Panc1 (cell line): ENCODE measurements around the gene KCNK2. TPM values are rescaled to one million over a fixed set of nuclear protein-coding genes. Genes with fewer than 3 reads are reported as not detected.
"Not testable (repeated sequence)": the region's sequence is repeated elsewhere in the genome, so short reads cannot be mapped to it uniquely, and the experiment has no call there.

Source experiments
- ATAC-seq: fragments of 200-7000 bp; cut with Tn5 transposase; 2 replicates; pipeline ENCODE4 v1.9.1; 2020; ENCODE audit warnings: mild to moderate bottlenecking, moderate library complexity
- BruUV-seq: library from RNA; stranded (reverse); fragments of 400-500 nt; replicated peaks from 2 replicates; lab custom pipeline; 2021; lab: Mats Ljungman, UMichigan
- CTCF ChIA-PET: fragments of 300-600 bp; sonication (Branson Sonifier 250); formaldehyde crosslinking; loops from one replicate; lab custom pipeline; 2022; ENCODE audit warnings: antibody characterized with exemption; lab: Charles Lee
- POLR2A ChIA-PET: fragments of 300-600 bp; sonication (Branson Sonifier 250); formaldehyde crosslinking; loops from one replicate; lab custom pipeline; 2022; ENCODE audit warnings: antibody characterized with exemption; lab: Charles Lee
- DNase-seq: peaks from one replicate; pipeline ENCODE4 v3.0.0-alpha.2; 2010; ENCODE audit warnings: low read depth, low spot score
- H3K27ac ChIP-seq: 2 replicates; pipeline ENCODE4 v1.5.1; 2011; ENCODE audit warnings: mild to moderate bottlenecking, low read length, inconsistent platforms
- H3K27me3 ChIP-seq: fragments of 200-500 bp; sonication (Bioruptor generic); 2 replicates; pipeline ENCODE4 v1.6.0; 2014; ENCODE audit warnings: low read length, inconsistent platforms; ENCODE audit not compliant: control insufficient read depth, insufficient read depth
- H3K36me3 ChIP-seq: fragments of 200-500 bp; sonication (Bioruptor generic); 2 replicates; pipeline ENCODE4 v1.5.1; 2014; ENCODE audit warnings: inconsistent platforms, mild to moderate bottlenecking, low read length, moderate library complexity; ENCODE audit not compliant: control insufficient read depth, insufficient read depth
- H3K4me1 ChIP-seq: 2 replicates; pipeline ENCODE4 v1.5.1; 2011; ENCODE audit warnings: inconsistent platforms, mild to moderate bottlenecking, low read length, moderate library complexity; ENCODE audit not compliant: control insufficient read depth, insufficient read depth
- H3K4me3 ChIP-seq, 2 experiments: 2 replicates each; pipeline ENCODE4 v1.5.1; 2011 to 2012; ENCODE audit warnings: low read depth in 2 of 2, low read length in 2 of 2, mild to moderate bottlenecking in 2 of 2, inconsistent platforms in 1 of 2, moderate library complexity in 1 of 2
- H3K9me3 ChIP-seq: fragments of 200-500 bp; sonication (Bioruptor generic); 2 replicates; pipeline ENCODE4 v1.5.1; 2014; ENCODE audit warnings: low read depth, mild to moderate bottlenecking, inconsistent platforms, low read length, moderate library complexity; ENCODE audit not compliant: control insufficient read depth, insufficient read depth
- POLR2AphosphoS5 ChIP-seq: IDR thresholded peaks from 2 replicates; pipeline ENCODE4 v1.6.1; 2012; ENCODE audit warnings: mild to moderate bottlenecking, low read depth, low read length, moderate library complexity
- SIN3A ChIP-seq: IDR thresholded peaks from 2 replicates; pipeline ENCODE4 v1.6.1; 2012; ENCODE audit warnings: low read depth, mild to moderate bottlenecking, low read length, moderate library complexity, borderline replicate concordance; ENCODE audit not compliant: insufficient read depth
- TCF7L2 ChIP-seq: IDR thresholded peaks from 2 replicates; pipeline ENCODE4 v1.6.1; 2011; ENCODE audit warnings: mild to moderate bottlenecking, low read depth, low read length, inconsistent platforms
- in situ Hi-C: cut with HindIII; loops from 2 replicates; pipeline ENCODE4 v1.10.0; 2016; ENCODE audit warnings: low sequenced_read_pairs, low pct_unique_long_range_greater_than_20kb
- intact Hi-C: fragments of 100-400 bp; cut with micrococcal nuclease; formaldehyde crosslinking; loops from one replicate; pipeline ENCODE4 v1.10.0; 2022; ENCODE audit not compliant: unreplicated experiment
- total RNA-seq: library from RNA; stranded (reverse); gene quantifications from one replicate; pipeline ENCODE4 v1.2.1, GENCODE V29; 2021; ENCODE audit not compliant: unreplicated experiment
- TF ChIP-seq, protein P1 (sequence below), 2 experiments: IDR thresholded peaks; 2 replicates each; pipeline ENCODE4 v1.6.1; 2011 to 2012; ENCODE audit warnings: low read depth in 2 of 2, control low read depth in 1 of 2, low read length in 1 of 2, mild to moderate bottlenecking in 1 of 2, moderate library complexity in 1 of 2; ENCODE audit not compliant: insufficient read depth in 1 of 2
- TF ChIP-seq, protein P2 (sequence below): fragments of 450-650 bp; IDR thresholded peaks from 2 replicates; pipeline ENCODE4 v1.5.1; 2017; ENCODE audit warnings: mild to moderate bottlenecking

Gene KCNK2
- total RNA-seq, 1 experiment from 2014 or later = 0.28 TPM

DNA sequence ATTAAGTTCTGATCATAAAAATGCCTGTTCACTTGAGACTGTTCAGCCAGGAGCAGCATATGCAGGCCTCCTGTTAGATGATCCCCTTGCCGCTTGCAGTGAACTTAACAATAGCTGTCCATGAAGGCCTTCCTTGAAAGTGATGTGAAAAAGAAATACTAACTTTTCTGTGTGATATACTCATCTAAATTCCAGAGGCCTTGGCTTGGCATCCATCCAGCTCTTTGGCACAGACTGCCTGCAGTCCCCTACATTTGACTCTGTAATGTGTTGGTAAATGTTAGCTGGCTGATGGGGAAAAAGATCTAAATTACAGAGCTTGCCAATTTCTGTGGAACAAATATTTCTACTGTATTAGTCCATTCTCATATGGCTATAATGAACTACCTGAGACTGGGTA, 73.7 kb downstream of the KCNK2 start:
- in situ Hi-C loops = no loop called here
- DNase-seq (no peak), ATAC-seq (no peak)
- no TSS peak for BruUV-seq
- intact Hi-C loops = no loop called here
- no peaks in the 10 kb centered on the region for H3K9me3 ChIP-seq
- no peaks in the 10 kb centered on the region for H3K4me1 ChIP-seq
- TF ChIP-seq, protein P1, sequence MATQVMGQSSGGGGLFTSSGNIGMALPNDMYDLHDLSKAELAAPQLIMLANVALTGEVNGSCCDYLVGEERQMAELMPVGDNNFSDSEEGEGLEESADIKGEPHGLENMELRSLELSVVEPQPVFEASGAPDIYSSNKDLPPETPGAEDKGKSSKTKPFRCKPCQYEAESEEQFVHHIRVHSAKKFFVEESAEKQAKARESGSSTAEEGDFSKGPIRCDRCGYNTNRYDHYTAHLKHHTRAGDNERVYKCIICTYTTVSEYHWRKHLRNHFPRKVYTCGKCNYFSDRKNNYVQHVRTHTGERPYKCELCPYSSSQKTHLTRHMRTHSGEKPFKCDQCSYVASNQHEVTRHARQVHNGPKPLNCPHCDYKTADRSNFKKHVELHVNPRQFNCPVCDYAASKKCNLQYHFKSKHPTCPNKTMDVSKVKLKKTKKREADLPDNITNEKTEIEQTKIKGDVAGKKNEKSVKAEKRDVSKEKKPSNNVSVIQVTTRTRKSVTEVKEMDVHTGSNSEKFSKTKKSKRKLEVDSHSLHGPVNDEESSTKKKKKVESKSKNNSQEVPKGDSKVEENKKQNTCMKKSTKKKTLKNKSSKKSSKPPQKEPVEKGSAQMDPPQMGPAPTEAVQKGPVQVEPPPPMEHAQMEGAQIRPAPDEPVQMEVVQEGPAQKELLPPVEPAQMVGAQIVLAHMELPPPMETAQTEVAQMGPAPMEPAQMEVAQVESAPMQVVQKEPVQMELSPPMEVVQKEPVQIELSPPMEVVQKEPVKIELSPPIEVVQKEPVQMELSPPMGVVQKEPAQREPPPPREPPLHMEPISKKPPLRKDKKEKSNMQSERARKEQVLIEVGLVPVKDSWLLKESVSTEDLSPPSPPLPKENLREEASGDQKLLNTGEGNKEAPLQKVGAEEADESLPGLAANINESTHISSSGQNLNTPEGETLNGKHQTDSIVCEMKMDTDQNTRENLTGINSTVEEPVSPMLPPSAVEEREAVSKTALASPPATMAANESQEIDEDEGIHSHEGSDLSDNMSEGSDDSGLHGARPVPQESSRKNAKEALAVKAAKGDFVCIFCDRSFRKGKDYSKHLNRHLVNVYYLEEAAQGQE (IDR thresholded peaks at IDR 0.05; ENCODE audit: insufficient read depth in 1 of 2, low read depth in 2 of 2, low read length in 1 of 2) = no peak
- TF ChIP-seq SIN3A (no peak), POLR2AphosphoS5 (no peak), TCF7L2 (no peak)
- TF ChIP-seq, protein P2, sequence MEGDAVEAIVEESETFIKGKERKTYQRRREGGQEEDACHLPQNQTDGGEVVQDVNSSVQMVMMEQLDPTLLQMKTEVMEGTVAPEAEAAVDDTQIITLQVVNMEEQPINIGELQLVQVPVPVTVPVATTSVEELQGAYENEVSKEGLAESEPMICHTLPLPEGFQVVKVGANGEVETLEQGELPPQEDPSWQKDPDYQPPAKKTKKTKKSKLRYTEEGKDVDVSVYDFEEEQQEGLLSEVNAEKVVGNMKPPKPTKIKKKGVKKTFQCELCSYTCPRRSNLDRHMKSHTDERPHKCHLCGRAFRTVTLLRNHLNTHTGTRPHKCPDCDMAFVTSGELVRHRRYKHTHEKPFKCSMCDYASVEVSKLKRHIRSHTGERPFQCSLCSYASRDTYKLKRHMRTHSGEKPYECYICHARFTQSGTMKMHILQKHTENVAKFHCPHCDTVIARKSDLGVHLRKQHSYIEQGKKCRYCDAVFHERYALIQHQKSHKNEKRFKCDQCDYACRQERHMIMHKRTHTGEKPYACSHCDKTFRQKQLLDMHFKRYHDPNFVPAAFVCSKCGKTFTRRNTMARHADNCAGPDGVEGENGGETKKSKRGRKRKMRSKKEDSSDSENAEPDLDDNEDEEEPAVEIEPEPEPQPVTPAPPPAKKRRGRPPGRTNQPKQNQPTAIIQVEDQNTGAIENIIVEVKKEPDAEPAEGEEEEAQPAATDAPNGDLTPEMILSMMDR = no peak
- H3K27ac ChIP-seq = no peak overlapping the region
- H3K36me3 ChIP-seq = no peaks in the 10 kb centered on the region; the same call in 1 of the 2 replicates
- ChIA-PET CTCF (no interaction called here), POLR2A (no interaction called here)
- no peaks in the 10 kb centered on the region for H3K27me3 ChIP-seq
- H3K4me3 ChIP-seq = no peak overlapping the region

DNA sequence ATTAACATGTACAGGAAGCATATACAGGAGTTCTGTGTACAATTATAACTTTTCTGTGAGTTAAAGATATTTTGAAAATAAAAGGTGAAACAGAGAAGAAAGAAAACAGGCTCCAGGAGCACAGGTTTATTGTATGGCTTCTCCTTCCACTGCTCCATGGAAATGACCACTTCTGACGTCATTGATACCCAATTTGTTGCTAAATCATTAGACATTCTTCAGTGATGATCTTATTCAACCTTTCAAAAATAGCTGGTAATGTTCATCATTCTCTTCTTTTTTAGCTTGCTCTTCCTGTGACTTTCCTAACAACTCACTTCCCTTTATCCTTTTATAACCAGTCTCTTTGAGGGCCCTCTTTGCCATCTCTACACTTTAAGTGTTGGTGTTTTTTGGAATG, 77.8 kb downstream of the KCNK2 start:
- no TSS peak for BruUV-seq
- H3K27me3 ChIP-seq = no peaks in the 10 kb centered on the region
- ChIA-PET CTCF (no interaction called here), POLR2A (no interaction called here)
- no peak overlapping the region for H3K27ac ChIP-seq
- DNase-seq (no peak), ATAC-seq (no peak)
- H3K9me3 ChIP-seq = no peaks in the 10 kb centered on the region
- no peaks in the 10 kb centered on the region; the same call in 1 of the 2 replicates for H3K36me3 ChIP-seq
- H3K4me1 ChIP-seq = no peaks in the 10 kb centered on the region
- intact Hi-C loops = no loop called here
- no peak overlapping the region for H3K4me3 ChIP-seq
- TF ChIP-seq, protein P2 = no peak
- TF ChIP-seq POLR2AphosphoS5 = no peak
- in situ Hi-C loops = no loop called here

DNA sequence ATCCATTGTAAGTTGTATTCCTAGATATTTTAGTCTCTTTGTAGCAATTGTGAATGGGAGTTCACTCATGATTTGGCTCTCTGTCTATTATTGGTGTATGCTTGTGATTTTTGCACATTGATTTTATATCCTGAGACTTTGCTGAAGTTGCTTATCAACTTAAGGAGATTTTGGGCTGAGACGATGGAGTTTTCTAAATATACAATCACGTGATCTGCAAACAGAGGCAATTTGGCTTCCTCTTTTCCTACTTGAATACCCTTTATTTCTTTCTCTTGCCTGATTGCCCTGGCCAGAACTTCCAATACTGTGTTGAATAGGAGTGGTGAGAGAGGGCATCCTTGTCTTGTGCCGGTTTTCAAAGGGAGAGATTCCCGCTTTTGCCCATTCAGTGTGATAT, 80.6 kb downstream of the KCNK2 start:
- H3K27ac ChIP-seq, H3K9me3 ChIP-seq, H3K4me1 ChIP-seq, CTCF ChIA-PET, DNase-seq, H3K36me3 ChIP-seq, in situ Hi-C loops, BruUV-seq, intact Hi-C loops, H3K27me3 ChIP-seq, H3K4me3 ChIP-seq, ATAC-seq, POLR2A ChIA-PET: not testable (repeated sequence)
